HCEC 1CT (cell line): ENCODE data around the gene MRPL45.

Source experiments
- DNase-seq: peaks from one replicate; pipeline ENCODE4 v3.0.0-alpha.2; 2017

The MRPL45 gene

DNA sequence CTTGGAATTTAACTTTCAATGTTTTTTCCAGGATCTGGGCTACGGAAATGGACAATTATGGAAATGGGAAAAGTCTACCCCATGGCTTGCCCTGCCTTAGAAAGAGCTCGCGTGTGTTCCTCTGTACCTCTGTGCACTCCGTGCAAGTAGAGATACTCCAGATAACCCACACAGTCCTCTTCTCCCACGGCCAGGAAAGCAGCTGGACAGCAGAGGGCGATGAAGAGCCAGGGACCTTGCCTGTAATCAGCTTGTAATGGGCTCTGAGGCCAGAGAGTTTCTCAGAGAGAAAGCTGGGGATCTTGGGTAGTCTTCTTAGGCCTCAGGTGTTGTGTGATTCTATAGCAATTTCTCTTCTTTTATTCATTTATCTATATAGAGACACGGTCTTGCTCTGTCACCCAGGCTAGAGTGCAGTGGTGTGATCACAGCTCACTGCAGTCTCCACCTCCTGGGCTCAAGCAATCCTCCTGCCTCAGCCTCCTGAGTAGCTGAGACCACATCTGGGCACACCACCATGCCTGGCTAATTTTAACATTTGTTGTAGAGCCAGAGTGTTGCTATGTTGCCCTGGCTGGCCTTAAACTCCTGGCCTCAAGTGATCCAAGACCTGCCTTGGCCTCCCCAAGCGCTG, 52.2 kb downstream of the MRPL45 start:
- peak; percentile 67 for DNase-seq

GRCh38 chr17:38350035-38350434, 53.1 kb downstream of the MRPL45 start:
- no peak for DNase-seq

DNA sequence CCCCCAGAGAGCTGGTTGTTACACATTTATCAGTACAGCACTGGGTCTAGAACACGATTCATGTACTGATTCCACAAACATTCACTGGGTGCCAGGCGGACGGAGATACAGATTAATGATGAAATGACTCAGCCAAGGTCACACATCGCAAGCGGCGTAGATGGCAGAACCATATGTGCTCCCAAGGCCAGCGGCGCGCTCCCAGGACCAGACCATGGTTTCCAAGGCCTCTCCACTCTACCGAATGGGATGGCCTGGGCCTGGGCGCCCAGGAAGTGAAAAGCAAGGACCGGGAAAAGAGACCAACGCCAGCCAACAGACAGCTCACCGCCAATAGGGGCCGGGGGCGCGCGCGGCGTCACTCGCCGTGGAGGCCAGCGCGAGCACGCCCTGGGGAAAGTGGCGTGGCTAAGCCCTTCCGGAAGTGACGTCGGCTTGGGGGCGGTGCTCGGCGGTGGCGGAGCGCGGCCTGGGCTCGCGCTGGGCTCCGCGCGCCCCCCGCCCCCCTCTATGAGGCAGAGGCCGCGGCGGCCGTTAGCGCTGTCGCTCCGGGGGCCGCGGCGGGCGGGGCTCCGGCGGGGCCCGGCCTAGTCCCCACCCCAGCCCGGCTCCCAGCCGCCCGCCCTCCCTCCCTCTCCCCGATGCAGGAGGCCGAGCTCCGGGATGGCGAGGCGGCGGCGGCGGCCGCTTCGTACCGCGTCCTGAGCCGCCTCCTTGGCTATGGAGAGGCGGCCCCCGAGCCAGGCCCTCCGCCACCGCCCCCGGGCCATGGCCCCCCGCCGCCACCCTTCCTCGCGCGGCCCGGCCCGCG, 54.6 kb downstream of the MRPL45 start, which contains the start of gene SOCS7:
Gene SOCS7, plus strand, starts transcription at position 433 of the 811 bp plus-strand sequence. Its CDS starts 209 bp downstream, at position 642.
- peak; percentile 73 for DNase-seq

DNA sequence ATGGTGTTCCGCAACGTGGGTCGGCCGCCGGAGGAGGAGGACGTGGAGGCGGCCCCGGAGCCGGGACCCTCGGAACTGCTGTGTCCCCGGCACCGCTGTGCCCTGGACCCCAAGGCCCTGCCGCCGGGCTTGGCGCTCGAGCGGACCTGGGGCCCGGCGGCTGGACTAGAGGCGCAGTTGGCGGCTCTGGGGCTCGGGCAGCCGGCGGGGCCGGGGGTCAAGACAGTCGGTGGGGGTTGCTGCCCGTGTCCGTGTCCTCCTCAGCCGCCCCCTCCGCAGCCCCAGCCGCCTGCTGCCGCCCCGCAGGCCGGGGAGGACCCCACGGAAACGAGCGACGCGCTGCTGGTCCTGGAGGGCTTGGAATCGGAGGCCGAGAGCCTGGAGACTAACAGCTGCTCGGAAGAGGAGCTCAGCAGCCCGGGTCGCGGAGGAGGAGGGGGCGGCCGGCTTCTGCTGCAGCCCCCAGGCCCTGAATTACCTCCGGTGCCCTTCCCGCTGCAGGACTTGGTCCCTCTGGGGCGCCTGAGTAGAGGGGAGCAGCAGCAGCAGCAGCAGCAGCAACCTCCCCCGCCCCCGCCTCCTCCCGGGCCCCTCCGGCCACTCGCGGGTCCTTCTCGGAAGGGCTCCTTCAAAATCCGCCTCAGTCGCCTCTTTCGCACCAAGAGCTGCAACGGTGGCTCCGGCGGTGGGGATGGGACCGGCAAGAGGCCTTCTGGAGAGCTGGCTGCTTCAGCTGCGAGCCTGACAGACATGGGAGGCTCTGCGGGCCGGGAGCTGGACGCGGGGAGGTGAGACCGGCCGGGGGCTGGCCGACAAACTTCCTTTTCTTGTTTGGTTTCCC, 55.5 kb downstream of the MRPL45 start:
- no peak for DNase-seq

GRCh38 chr17:38353086-38353604, 56.2 kb downstream of the MRPL45 start:
- DNase-seq = no peak

GRCh38 chr17:38353668-38354067, 56.7 kb downstream of the MRPL45 start:
- no peak for DNase-seq

DNA sequence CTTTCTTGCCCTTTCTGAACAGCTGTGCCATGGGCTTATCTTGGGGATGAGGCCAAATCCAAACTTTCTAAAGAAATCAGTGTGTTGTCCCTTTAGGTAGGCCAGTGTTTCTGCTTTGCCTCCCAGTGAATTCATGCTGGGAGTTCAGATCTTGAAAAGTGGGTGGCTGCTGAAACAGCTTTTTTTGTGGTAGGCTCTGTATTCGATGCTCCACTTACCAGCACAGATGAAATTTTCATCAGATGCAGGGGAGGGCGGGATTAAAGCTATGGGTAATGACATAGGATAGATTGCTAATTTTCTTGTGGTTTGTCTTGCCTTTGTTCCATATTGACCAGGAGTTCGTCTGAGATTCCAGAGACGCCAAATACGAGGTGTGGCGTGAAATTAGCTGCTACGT, 57.5 kb downstream of the MRPL45 start:
- DNase-seq = no peak

DNA sequence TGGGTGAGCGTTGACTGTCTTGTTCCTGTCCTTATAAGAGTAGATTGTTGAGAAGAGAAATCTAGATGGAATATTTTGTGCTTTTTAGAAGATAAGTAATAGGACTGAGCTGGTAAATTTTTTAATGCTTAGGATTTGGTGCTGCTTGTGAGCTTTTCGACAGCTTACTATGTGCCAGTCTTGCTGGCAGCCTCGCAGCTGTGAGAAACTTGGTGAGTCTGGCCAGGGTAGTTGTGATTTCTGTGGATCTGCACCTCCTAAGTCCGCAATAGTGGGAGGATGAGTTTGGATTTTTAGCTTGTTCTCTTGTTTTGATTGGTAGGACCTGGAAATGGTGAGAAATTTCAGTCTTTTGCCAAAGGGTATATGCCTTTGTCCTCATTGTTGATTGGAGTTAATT, 58.3 kb downstream of the MRPL45 start:
- DNase-seq = no peak

DNA sequence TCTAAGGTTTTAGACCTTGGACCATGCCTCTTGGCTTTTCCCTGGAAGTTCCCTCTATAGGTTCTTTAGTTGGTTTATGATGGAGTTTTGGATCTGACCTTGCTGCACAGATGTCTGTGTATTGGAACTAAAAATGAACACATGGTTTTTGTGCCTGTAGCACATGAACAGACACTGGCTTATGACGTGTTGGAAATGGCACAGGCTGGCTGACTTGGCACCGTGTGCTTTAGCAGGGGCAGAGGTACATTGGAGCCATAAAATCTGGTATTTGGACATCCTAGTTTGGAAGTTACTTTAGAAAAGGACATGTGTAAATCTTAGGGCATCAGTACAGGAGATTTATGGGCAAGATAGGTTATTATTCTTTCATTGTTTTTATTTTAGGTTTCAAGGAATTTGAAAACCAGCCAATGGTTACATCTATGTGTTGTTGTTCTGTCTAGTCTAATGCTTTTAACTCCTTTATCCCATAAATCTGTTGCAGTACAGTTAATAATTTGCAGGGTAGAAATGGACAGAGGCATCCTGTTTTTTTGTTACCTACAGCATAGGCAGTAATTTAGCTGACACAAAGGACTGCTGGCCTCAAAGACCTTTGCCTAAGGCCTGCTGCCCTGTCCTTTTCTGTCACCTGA, 60.6 kb downstream of the MRPL45 start:
- DNase-seq = no peak

DNA sequence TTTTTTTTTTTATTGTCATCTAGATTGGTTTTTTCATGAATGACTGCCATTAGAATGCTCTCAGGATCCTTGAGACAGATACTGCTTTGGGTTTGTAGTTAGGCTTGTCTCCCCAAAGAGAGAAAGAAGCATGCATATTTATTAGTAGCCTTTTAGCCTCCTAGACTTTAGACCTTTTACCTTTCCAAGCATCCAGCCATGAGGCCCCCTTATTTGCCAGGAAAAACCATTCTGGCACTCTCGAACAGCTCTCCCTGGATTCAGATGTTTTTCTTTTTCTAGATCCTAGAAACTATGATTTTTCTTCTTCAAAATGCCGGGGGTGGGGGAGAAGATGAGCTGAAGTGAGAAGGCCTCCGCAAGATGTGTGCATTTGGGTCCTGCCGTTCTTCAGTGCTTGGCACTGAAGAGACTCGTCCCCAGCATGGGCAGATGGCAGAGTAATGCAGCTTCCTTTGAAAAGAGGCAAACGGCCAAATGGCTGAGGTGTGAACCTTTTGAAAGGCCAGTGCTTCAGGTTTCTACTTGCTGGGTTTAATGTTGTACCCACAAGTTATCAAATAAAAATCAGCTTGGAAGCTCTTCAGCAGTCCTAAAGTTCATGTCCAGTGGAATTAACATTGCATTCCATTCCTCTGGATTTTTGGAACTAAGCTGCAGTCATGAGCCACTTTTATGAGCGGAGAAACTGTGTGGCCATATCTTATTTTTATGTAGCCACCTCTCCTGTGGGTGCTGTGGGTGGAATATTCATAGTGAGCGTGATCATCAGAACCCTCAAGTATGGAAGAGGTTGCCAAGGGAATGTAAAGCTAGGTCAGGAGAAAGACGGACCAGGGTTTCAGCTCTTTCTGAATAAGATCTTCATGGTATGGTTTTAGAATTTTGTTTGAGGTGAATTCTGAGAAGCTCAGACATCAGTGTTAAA, 61.9 kb downstream of the MRPL45 start:
- no peak for DNase-seq

DNA sequence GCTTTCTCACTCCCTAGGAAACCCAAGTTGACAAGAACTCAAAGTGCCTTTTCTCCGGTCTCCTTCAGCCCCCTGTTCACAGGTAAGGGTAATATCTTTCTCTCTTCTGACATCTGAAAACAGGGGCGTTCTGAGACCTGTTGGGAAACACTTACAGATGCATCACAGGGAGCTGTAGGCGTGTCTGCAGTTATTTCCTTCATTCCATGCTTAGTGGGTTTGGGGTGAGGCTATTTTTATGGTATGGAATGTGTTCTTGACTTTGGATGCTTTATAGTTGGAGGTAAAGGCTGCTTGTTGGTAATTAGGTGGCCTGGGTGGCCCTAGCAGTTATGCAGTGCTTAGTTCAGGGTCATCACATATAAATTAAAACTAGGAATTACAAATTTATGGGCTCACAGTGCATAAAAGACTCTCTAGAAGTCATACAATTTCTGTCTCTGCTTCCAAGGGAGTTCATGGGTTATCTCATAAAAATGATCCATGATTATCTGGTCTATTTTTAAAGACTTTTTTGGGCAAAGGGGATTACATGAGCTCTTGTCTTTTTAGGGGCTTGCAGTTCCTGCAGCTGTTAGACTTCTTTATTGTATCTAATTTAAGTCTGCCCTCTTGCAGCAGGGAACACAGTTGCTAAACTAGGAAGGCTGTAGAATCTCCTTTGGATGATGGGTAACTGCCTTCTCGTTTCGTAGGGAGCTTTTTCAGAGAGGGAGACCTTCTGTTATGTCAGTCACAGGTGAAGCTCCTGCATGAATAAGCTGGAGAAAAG, 64.9 kb downstream of the MRPL45 start:
- DNase-seq = no peak

GRCh38 chr17:38363016-38363415, 66.0 kb downstream of the MRPL45 start:
- DNase-seq = no peak

GRCh38 chr17:38364741-38365140, 67.8 kb downstream of the MRPL45 start:
- no peak for DNase-seq

DNA sequence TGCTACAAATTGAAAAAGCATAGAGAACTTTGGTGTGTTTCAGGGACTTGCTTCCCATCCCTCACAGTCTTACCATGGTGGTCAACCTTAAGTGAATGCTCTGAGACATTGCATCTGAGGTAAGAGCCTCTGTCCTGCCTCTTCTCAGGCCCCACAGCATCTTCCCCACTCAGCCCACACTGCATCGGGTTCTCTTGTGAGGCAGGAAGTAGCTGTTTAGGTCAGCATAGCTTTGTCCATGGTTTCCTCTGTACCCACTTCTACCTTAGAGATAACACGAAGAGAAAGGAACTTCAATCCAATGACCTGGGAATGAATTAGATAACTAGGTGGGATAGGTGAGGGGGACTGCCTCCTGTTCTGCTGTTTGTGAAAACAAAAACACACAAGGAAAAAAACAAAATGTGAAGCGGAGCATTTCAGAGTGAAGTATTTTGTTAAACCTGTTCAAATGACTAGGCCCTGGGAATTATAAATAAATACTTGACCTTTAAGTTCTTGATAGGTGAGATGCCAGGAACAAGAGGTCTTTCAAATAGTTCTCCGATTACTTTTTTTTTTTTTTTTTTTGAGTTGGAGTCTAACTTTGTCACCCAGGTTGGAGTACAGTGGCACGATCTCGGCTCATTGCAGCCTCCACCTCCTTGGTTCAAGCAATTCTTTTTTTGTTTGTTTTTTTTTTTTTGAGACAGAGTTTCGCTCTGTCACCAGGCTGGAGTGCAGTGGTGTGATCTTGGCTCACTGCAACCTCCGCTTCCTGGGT, 72.3 kb downstream of the MRPL45 start:
- no peak for DNase-seq
